SU-DHL-6 (cell line): ENCODE results near the gene KIF3A.

Experiments used
- H2AFZ ChIP-seq: fragments of 200-600 bp; sonication (generic); 2 replicates; pipeline ENCODE4 v1.6.1; 2014; ENCODE audit warnings: low read depth, mild to moderate bottlenecking, moderate library complexity, mixed read lengths, antibody characterized with exemption, low read length; ENCODE audit not compliant: severe bottlenecking
- H3F3A ChIP-seq: fragments of 200-600 bp; shearing (Covaris generic); 2 replicates; pipeline ENCODE4 v1.6.0; 2016; ENCODE audit warnings: antibody characterized with exemption, mild to moderate bottlenecking; ENCODE audit not compliant: insufficient read depth
- H3K27ac ChIP-seq: fragments of 200-600 bp; sonication (generic); 2 replicates; pipeline ENCODE4 v1.5.1; 2016; ENCODE audit warnings: low read depth, mild to moderate bottlenecking, low read length, moderate library complexity, mixed read lengths
- H3K27me3 ChIP-seq: fragments of 200-600 bp; sonication (generic), shearing (Covaris generic); 2 replicates; pipeline ENCODE4 v1.6.0; 2014; ENCODE audit warnings: mild to moderate bottlenecking, low read length
- H3K36me3 ChIP-seq: fragments of 200-600 bp; sonication (generic); 2 replicates; pipeline ENCODE4 v1.6.1; 2014; ENCODE audit warnings: mild to moderate bottlenecking, low read length, mixed read lengths
- H3K4me2 ChIP-seq: fragments of 300-600, 200-600 bp; shearing (Covaris generic), sonication (generic); 2 replicates; pipeline ENCODE4 v1.6.0; 2014; ENCODE audit warnings: low read length, low read depth, mild to moderate bottlenecking; ENCODE audit not compliant: poor library complexity, severe bottlenecking
- H3K4me3 ChIP-seq: fragments of 200-600 bp; sonication (generic); 2 replicates; pipeline ENCODE4 v1.5.1; 2014; ENCODE audit warnings: antibody characterized with exemption, low read length, mild to moderate bottlenecking, mixed read lengths; ENCODE audit not compliant: insufficient read depth, poor library complexity, severe bottlenecking
- H3K79me2 ChIP-seq: fragments of 200-600 bp; sonication (generic); 2 replicates; pipeline ENCODE4 v1.6.1; 2014; ENCODE audit warnings: mild to moderate bottlenecking, low read length, moderate library complexity; ENCODE audit not compliant: insufficient read depth
- H3K9ac ChIP-seq: fragments of 200-600 bp; sonication (generic); 2 replicates; pipeline ENCODE4 v1.7.0; 2014; ENCODE audit warnings: mild to moderate bottlenecking, low read length
- H3K9me2 ChIP-seq: fragments of 200-600 bp; sonication (generic); replicated peaks from 2 replicates; pipeline ENCODE4 v1.6.1; 2014; ENCODE audit warnings: low read length; ENCODE audit not compliant: insufficient read depth
- H3K9me3 ChIP-seq: fragments of 200-600 bp; sonication (generic); 2 replicates; pipeline ENCODE4 v1.6.1; 2014; ENCODE audit warnings: low read length, mixed read lengths; ENCODE audit not compliant: insufficient read depth
- H4K20me1 ChIP-seq: fragments of 200-600 bp; sonication (generic); 2 replicates; pipeline ENCODE4 v1.6.1; 2014; ENCODE audit warnings: low read depth, mild to moderate bottlenecking, antibody characterized with exemption, low read length, moderate library complexity, mixed read lengths
- EZH2phosphoT487 ChIP-seq: fragments of 200-600 bp; sonication (generic), shearing (Covaris generic); conservative IDR thresholded peaks from 2 replicates; pipeline ENCODE4 v1.6.1; 2018; ENCODE audit warnings: mild to moderate bottlenecking, antibody characterized with exemption, low read length, moderate library complexity, mixed read lengths
- TF ChIP-seq, protein P1 (sequence below): fragments of 200-600 bp; sonication (generic); IDR thresholded peaks from one replicate; pipeline ENCODE4 v1.5.1; 2017; ENCODE audit warnings: antibody characterized with exemption, mild to moderate bottlenecking, low read length, moderate library complexity; ENCODE audit not compliant: insufficient read depth, poor library complexity, severe bottlenecking

The KIF3A gene

DNA sequence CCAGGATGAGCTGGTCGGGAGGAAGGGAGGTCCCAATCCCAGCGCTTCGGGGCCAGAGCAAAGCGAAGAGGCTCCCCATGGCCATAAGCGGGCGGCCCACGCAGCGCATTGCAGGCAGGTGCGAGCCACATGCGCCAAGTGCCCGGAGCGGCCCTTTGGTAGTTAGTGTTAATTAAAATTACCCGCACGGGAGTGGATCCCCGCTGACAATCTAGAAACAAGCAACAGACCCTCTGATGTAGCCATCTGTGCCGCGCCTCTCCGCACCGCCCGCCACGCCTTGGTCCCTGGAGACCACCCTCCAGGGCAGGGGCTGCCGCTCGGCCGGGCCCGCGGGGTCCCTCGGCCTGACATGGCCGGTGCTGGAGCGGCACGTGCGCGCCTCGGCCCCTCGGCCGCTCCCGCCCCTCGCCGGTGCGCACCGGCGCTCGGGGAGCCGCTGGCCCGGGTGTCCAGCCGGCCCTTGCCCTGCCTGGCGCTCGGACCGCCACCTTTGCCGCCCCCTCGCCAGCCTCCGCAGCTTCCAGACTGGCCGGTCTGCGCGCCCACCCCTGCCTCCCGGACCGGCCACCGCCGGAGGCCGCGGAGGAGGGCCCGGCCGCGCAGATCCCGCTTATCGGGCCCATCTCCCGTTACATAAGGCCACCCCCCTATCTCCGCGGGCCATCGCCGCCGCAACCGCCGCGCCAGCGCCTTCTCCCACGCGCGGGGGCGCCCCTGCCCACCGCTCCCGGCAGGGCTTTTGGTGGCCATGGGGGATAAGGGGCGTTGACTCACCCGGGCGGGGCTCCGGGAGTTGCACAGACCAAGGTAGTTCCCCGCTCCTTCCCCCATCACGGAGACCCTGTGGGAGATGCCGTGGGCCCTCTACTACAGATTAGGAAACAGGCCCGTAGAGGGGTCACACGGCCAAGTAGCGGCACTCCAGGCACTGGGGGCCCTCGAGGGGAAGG, 81.2 kb downstream of the KIF3A start:
- H3K9ac ChIP-seq: no peak overlapping the region
- H3K36me3 ChIP-seq: no peaks in the 10 kb centered on the region
- no peak overlapping the region for H3K27ac ChIP-seq
- no peaks in the 10 kb centered on the region for H3F3A ChIP-seq
- no peaks in the 10 kb centered on the region for H3K27me3 ChIP-seq
- H3K4me2 ChIP-seq: no peak overlapping the region
- H2AFZ ChIP-seq: no peak overlapping the region
- no peak for TF ChIP-seq EZH2phosphoT487
- TF ChIP-seq, protein P1, sequence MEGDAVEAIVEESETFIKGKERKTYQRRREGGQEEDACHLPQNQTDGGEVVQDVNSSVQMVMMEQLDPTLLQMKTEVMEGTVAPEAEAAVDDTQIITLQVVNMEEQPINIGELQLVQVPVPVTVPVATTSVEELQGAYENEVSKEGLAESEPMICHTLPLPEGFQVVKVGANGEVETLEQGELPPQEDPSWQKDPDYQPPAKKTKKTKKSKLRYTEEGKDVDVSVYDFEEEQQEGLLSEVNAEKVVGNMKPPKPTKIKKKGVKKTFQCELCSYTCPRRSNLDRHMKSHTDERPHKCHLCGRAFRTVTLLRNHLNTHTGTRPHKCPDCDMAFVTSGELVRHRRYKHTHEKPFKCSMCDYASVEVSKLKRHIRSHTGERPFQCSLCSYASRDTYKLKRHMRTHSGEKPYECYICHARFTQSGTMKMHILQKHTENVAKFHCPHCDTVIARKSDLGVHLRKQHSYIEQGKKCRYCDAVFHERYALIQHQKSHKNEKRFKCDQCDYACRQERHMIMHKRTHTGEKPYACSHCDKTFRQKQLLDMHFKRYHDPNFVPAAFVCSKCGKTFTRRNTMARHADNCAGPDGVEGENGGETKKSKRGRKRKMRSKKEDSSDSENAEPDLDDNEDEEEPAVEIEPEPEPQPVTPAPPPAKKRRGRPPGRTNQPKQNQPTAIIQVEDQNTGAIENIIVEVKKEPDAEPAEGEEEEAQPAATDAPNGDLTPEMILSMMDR: no peak
- H3K9me2 ChIP-seq: no peaks in the 10 kb centered on the region
- H4K20me1 ChIP-seq: no peaks in the 10 kb centered on the region
- no peaks in the 10 kb centered on the region for H3K79me2 ChIP-seq
- H3K9me3 ChIP-seq: no peaks in the 10 kb centered on the region
- H3K4me3 ChIP-seq: no peak overlapping the region

DNA sequence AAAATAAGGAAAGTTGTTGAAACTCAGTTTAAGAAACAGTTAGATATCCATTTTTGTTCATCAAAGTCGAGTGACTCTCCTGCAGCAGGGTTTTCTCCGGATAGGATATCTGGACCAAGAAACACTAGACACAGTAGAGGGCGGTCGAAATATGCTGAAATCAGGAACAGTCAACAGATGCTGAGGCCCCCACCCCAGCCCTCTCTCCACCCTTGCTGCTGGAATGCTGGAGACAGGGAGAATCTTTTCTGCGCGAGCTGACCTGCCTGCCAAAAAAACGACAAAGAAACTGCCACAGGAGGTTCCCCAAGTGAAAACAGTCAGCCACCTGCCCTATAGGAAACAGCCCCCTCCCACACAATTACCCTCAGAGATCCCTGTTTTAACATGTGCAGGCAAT, 83.6 kb downstream of the KIF3A start:
- H3F3A ChIP-seq: no peaks in the 10 kb centered on the region
- TF ChIP-seq, protein P1: no peak
- no peak for TF ChIP-seq EZH2phosphoT487
- no peaks in the 10 kb centered on the region for H3K79me2 ChIP-seq
- H3K36me3 ChIP-seq: no peaks in the 10 kb centered on the region
- H3K9ac ChIP-seq: no peak overlapping the region
- no peaks in the 10 kb centered on the region for H3K9me2 ChIP-seq
- no peaks in the 10 kb centered on the region for H3K9me3 ChIP-seq
- H2AFZ ChIP-seq: no peak overlapping the region
- no peak overlapping the region for H3K4me3 ChIP-seq
- no peak overlapping the region for H3K27ac ChIP-seq
- H3K4me2 ChIP-seq: no peak overlapping the region
- H3K27me3 ChIP-seq: no peaks in the 10 kb centered on the region
- H4K20me1 ChIP-seq: no peaks in the 10 kb centered on the region

DNA sequence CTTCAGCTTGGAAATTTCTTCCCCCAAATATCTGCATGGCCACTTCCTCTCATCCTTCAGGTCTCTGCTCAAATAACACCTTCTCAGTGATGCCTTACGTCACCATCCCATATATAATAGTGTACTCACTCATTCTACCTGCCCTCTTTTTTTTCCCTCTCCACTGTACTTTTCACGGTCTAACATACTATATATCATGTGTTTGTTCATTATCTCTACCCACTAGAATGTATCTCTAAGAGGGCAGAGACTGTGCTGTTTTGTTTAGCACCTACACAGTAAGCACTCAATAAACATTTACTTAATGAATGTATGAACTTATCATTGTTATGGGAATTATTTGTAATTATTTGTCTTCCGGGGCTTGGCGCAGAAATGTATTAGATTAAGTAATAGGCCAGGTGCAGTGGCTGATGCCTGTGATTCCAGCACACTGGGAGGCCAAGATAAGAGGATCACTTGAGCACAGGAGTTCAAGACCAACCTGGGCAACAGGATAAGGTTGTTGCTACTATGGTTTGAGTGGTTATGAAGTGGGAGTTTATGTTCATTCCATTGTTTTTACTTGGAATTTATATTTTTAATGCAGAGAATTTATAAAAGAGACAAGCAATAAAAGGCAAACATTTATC, 85.4 kb downstream of the KIF3A start:
- Histone ChIP-seq H3K9ac (no peak overlapping the region), H3K36me3 (no peaks in the 10 kb centered on the region), H4K20me1 (no peaks in the 10 kb centered on the region), H2AFZ (no peak overlapping the region), H3K27ac (no peak overlapping the region), H3K4me3 (no peak overlapping the region), H3K9me3 (no peaks in the 10 kb centered on the region), H3K27me3 (no peaks in the 10 kb centered on the region), H3K79me2 (no peaks in the 10 kb centered on the region), H3K9me2 (no peaks in the 10 kb centered on the region), H3K4me2 (no peak overlapping the region), H3F3A (no peaks in the 10 kb centered on the region)
- TF ChIP-seq, protein P1: no peak
